Measurements from ENCODE around the gene STARD4.

Gene STARD4

GRCh38 chr5:111472096-111472495 is 40.2 kb downstream of the STARD4 start:
- DNase-seq (ENCODE audit: low read depth, low spot score): no peak

GRCh38 chr5:111469903-111470302 is 42.4 kb downstream of the STARD4 start:
- no peak for DNase-seq (ENCODE audit: low read depth, low spot score)

- DNase-seq (ENCODE audit: low read depth, low spot score): no peak
These were observed 42.9 kb downstream of the STARD4 start for GRCh38 chr5:111469293-111469896.

DNA sequence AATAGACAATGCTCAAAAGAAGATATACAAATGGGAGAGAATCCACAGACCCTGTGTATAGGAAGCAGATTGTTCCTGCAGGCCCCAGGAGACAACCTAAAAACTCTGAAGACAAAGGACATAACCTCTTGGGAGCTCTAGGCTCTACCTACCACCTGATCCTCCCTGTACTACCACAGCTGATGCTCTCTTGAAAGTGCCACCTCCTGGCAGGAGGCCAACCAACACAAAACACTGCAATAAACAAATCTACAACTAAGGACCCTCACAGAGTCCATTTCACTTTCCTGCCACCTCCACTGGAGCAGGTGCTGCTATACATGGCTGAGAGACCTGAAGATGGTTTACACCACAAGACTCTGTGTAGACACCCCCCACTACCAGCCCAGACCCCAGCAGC is 49.0 kb downstream of the STARD4 start:
- no peak for DNase-seq (ENCODE audit: low read depth, low spot score)

DNA sequence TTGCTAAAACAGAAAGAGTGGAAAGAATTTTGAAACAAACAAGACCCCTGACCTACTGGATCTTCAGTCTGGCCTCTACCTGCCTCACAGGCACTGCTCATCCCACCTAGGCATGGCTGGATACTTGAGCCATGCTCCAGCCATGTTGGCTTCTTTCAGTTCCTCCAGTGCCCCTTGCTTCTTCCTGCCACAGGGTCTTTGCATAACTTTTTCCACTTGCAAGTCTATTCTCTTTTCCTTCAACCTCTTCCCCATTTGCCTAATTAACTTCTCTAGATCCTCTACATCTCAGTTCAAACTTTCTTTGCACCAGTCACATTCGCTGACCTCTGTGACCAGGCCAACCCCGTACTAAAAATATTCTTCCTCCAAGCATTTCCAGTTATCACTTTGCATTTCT is 50.4 kb downstream of the STARD4 start:
- no peak for DNase-seq (ENCODE audit: low read depth, low spot score)

- DNase-seq (ENCODE audit: low read depth, low spot score): peak; percentile 40
These were observed 51.1 kb downstream of the STARD4 start for GRCh38 chr5:111461255-111461671.

DNA sequence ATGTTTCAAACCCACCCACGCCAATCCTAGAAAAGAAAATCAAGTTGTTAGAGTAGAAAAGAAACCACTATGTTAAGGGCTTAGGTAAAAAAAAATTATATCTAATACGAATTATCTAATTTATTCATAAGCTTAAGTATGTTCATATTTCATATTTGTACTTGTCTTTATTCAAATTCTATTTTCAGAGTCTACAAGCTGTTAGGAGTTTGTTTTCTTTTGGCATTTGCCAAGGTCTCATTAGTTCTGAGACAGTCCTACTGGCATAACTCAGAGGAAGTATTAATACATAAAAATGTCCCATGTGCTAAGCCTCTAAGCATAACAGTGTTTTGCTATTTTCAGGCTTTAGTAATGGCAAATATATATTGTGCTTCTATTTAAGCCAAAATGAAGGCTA is 57.6 kb downstream of the STARD4 start:
- no peak for DNase-seq (ENCODE audit: low read depth, low spot score)

- no peak for DNase-seq (ENCODE audit: low read depth, low spot score)
These were observed 58.1 kb downstream of the STARD4 start for GRCh38 chr5:111454198-111454622.

DNA sequence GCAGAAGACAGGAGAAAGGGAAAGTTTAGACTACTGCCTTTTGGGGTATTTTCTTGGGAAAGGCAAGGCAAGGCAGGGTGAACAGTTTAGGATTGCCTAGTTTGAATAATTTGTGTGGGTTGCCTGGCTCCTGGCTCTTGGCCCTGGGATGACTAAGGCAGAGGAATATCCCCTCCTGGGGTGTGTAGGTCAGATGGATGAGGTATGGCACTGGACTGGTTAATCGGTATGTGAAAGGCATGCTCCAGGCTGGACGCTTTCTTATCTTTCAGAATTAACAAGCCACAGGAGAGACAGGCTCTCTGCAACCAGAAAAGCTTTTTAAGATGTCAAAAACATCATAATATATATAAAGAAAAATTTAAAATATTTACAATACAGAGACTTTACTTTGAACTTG is 58.6 kb downstream of the STARD4 start:
- DNase-seq (ENCODE audit: low read depth, low spot score): no peak

DNA sequence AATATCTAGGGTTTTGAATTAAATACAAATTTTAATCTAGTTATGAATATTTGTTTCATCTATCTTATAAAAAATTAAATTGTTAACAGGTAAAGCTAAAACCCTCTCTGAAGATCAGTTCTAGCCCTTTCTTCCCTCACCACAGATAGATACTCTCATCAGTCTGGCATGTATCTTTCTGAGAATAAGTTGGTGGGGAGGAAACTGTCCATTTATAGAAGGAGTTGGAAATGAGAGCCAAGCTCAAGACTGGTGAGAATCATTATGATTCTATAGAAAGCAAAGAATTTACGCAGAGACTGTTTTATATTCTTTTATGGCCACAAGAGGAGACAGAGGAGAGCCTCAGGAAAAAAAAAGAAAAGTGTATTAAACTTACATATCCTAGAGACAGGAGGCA is 59.0 kb downstream of the STARD4 start:
- DNase-seq (ENCODE audit: low read depth, low spot score): no peak

DNA sequence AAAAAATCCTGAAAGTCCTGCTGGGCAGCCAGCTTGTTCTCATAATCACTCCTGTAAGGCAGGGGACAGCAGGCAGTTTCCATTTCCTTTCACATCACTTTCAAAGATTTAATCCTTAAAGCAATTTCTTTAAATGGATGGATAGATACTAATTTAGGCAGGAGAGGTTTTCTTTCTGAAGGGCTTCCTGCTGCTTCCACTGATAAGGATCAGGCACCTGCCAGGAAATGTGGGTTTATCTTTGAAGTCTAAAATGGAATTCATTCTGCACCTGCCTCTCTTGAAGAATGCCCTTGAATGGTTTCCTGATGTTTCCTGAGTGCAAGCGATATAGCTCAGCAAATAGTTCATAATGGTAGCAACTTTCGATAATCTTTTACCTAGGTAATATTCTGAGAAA is 64.5 kb downstream of the STARD4 start:
- DNase-seq (ENCODE audit: low read depth, low spot score): no peak

GRCh38 chr5:111447099-111447498 is 65.2 kb downstream of the STARD4 start:
- DNase-seq (ENCODE audit: low read depth, low spot score): no peak
